ENCODE data around the gene CKMT1B.
"Not testable (repeated sequence)": the region's sequence is repeated elsewhere in the genome, so short reads cannot be mapped to it uniquely, and the experiment has no call there.

CKMT1B gene

GRCh38 chr15:43626937-43627336 lies 33.1 kb downstream of the CKMT1B start:
- in situ Hi-C loops (cut with MboI; ENCODE audit: low sequenced_read_pairs) = not testable (repeated sequence)

GRCh38 chr15:43638464-43639204 lies 44.8 kb downstream of the CKMT1B start:
- in situ Hi-C loops (cut with MboI; ENCODE audit: low sequenced_read_pairs) = not testable (repeated sequence)
